Measurements from ENCODE around the gene CH25H. TPM values are rescaled to one million over a fixed set of nuclear protein-coding genes. Genes with fewer than 3 reads are reported as not detected.
A peak's percentile ranks its signal among the peaks of the same experiment; 100 is the strongest.
"Not testable (repeated sequence)": the region's sequence is repeated elsewhere in the genome, so short reads cannot be mapped to it uniquely, and the experiment has no call there.

Gene CH25H
- polyA plus RNA-seq, 1 donor (not counting 4 experiments of a cell fraction or from before 2014, with no cell fraction given) = 0.37 TPM

DNA sequence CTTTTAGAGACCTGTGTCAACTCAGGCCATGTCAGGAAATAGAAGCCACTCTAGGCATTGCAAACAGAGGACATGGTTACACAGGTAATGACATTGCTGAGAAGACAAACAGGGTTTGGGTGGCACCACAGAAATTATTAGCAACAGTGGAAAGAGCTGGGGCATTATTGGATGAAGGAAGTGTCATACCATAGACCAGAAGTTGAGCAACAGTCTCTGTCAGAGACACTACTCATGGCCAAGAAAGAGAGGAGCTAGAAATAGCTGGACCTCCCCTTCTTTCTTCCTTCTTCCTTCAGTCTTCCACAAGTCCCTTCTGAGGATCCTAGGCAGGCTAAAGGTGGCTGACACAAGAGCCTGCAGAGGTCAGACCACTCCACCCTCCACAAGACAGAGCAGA, 48.7 kb upstream of the CH25H start:
- Histone ChIP-seq H3K27me3 (ENCODE audit: control insufficient read depth, extremely low read depth, insufficient read depth, low read length) (no peaks in the 10 kb centered on the region), H3K79me2 (ENCODE audit: control insufficient read depth, insufficient read depth, low read length) (peaks cover 7% of the 10 kb centered on the region), H3K9ac (ENCODE audit: control insufficient read depth, extremely low read depth, insufficient read depth, low read length) (no peak overlapping the region), H3K36me3 (ENCODE audit: control insufficient read depth in 2 of 2, extremely low read depth in 1 of 2, insufficient read depth in 2 of 2, low read length in 2 of 2) (no peaks in the 10 kb centered on the region), H3K4me3 (ENCODE audit: control insufficient read depth in 2 of 3, extremely low read depth in 1 of 3, insufficient read depth in 2 of 3, low read depth in 1 of 3, low read length in 3 of 3) (no peak overlapping the region), H4K20me1 (ENCODE audit: control insufficient read depth, extremely low read depth, insufficient read depth, low read length) (no peaks in the 10 kb centered on the region), H3K9me3 (ENCODE audit: control insufficient read depth, low read depth, low read length) (no peaks in the 10 kb centered on the region), H3K4me1 (ENCODE audit: control insufficient read depth, extremely low read depth, insufficient read depth, low read length) (peaks cover 8% of the 10 kb centered on the region), H3K27ac (ENCODE audit: control insufficient read depth, insufficient read depth, low read length) (no peak overlapping the region), H3K4me2 (ENCODE audit: control insufficient read depth, extremely low read depth, insufficient read depth, low read depth, low read length) (no peak overlapping the region), H2AFZ (ENCODE audit: control insufficient read depth, low read length) (no peak overlapping the region), H3K9me1 (ENCODE audit: control insufficient read depth, extremely low read depth, insufficient read depth, low read length) (no peaks in the 10 kb centered on the region)
- DNase-seq (ENCODE audit: low read depth, low spot score) (no peak), FAIRE-seq (no peak)
- TF ChIP-seq CTCF (optimal IDR thresholded peaks at IDR 0.05 in 1 of 3, IDR thresholded peaks at IDR 0.05 in 1 of 3, conservative IDR thresholded peaks at IDR 0.05 in 1 of 3; ENCODE audit: extremely low read depth in 1 of 3, insufficient read depth in 2 of 3, low read length in 3 of 3) = no peak
- TF ChIP-seq EZH2 (IDR thresholded peaks at IDR 0.05; ENCODE audit: low read length) = no peak
- dilution Hi-C loops (cut with MboI; ENCODE audit: extremely low pct_ligation_motif_present, low sequenced_read_pairs) = no loop called here

DNA sequence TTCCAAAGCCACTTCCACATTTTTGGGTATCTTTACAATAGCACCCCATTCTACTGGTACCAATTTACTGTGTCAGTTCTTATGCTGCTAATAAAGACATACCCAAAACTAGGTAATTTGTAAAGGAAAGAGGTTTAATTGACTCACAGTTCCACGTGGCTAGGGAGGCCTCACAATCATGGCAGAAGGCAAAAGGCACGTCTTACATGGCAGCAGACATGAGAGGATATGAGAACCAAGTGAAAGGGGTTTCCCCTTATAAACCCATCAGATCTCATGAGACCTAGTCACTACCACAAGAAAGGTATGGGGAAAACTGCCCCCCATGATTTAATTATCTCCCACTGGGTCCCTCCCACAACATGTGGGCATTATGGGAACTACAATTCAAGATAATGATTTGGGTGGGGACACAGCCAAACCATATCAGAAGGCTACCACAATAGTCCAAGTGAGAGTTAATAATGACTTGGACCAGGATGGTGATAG, 48.0 kb upstream of the CH25H start:
- H3K4me2 ChIP-seq (ENCODE audit: control insufficient read depth, extremely low read depth, insufficient read depth, low read depth, low read length); H3K4me1 ChIP-seq (ENCODE audit: control insufficient read depth, extremely low read depth, insufficient read depth, low read length); dilution Hi-C loops (cut with MboI; ENCODE audit: extremely low pct_ligation_motif_present, low sequenced_read_pairs); H4K20me1 ChIP-seq (ENCODE audit: control insufficient read depth, extremely low read depth, insufficient read depth, low read length); FAIRE-seq; H3K27ac ChIP-seq (ENCODE audit: control insufficient read depth, insufficient read depth, low read length); H3K36me3 ChIP-seq (ENCODE audit: control insufficient read depth in 2 of 2, extremely low read depth in 1 of 2, insufficient read depth in 2 of 2, low read length in 2 of 2); H3K4me3 ChIP-seq (ENCODE audit: control insufficient read depth in 2 of 3, extremely low read depth in 1 of 3, insufficient read depth in 2 of 3, low read depth in 1 of 3, low read length in 3 of 3); H3K9ac ChIP-seq (ENCODE audit: control insufficient read depth, extremely low read depth, insufficient read depth, low read length); H3K27me3 ChIP-seq (ENCODE audit: control insufficient read depth, extremely low read depth, insufficient read depth, low read length); DNase-seq (ENCODE audit: low read depth, low spot score); H2AFZ ChIP-seq (ENCODE audit: control insufficient read depth, low read length); H3K9me1 ChIP-seq (ENCODE audit: control insufficient read depth, extremely low read depth, insufficient read depth, low read length); H3K9me3 ChIP-seq (ENCODE audit: control insufficient read depth, low read depth, low read length): not testable (repeated sequence)
- H3K79me2 ChIP-seq (ENCODE audit: control insufficient read depth, insufficient read depth, low read length) = peaks cover 12% of the 10 kb centered on the region

DNA sequence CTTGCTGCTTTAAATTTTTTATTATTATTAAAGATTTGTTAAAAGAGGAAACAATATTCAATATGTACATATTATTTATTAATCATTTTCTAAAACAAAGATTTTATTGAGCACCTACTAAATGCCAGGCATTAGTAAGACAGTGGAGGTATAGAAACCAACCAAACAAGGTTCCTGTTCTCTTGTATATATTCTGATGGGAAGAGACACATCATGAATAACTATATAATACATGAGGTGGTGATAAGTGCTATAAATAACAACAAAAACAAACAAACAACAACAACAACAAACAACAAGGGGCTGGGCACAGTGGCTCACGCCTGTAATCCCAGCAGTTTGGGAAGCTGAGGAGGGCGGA, 45.1 kb upstream of the CH25H start:
- DNase-seq (ENCODE audit: low read depth, low spot score) (no peak), FAIRE-seq (no peak)
- Histone ChIP-seq H3K9me3 (ENCODE audit: control insufficient read depth, low read depth, low read length) (no peaks in the 10 kb centered on the region), H3K36me3 (ENCODE audit: control insufficient read depth in 2 of 2, extremely low read depth in 1 of 2, insufficient read depth in 2 of 2, low read length in 2 of 2) (peaks cover 0 to 2% of the 10 kb centered on the region in 2 experiments), H3K4me1 (ENCODE audit: control insufficient read depth, extremely low read depth, insufficient read depth, low read length) (peaks cover 8% of the 10 kb centered on the region), H3K4me3 (ENCODE audit: control insufficient read depth in 2 of 3, extremely low read depth in 1 of 3, insufficient read depth in 2 of 3, low read depth in 1 of 3, low read length in 3 of 3) (peak overlapping the region in 1 of 3 experiments; percentile 79), H3K9ac (ENCODE audit: control insufficient read depth, extremely low read depth, insufficient read depth, low read length) (no peak overlapping the region), H3K27ac (ENCODE audit: control insufficient read depth, insufficient read depth, low read length) (no peak overlapping the region), H3K27me3 (ENCODE audit: control insufficient read depth, extremely low read depth, insufficient read depth, low read length) (no peaks in the 10 kb centered on the region), H4K20me1 (ENCODE audit: control insufficient read depth, extremely low read depth, insufficient read depth, low read length) (no peaks in the 10 kb centered on the region), H3K4me2 (ENCODE audit: control insufficient read depth, extremely low read depth, insufficient read depth, low read depth, low read length) (peak overlapping the region; percentile 12), H2AFZ (ENCODE audit: control insufficient read depth, low read length) (no peak overlapping the region), H3K9me1 (ENCODE audit: control insufficient read depth, extremely low read depth, insufficient read depth, low read length) (no peaks in the 10 kb centered on the region), H3K79me2 (ENCODE audit: control insufficient read depth, insufficient read depth, low read length) (peaks cover 18% of the 10 kb centered on the region)
- TF ChIP-seq CTCF (optimal IDR thresholded peaks at IDR 0.05 in 1 of 3, IDR thresholded peaks at IDR 0.05 in 1 of 3, conservative IDR thresholded peaks at IDR 0.05 in 1 of 3; ENCODE audit: extremely low read depth in 1 of 3, insufficient read depth in 2 of 3, low read length in 3 of 3) = no peak
- no peak for TF ChIP-seq EZH2 (IDR thresholded peaks at IDR 0.05; ENCODE audit: low read length)
- dilution Hi-C loops (cut with MboI; ENCODE audit: extremely low pct_ligation_motif_present, low sequenced_read_pairs) = no loop called here
